K562 (cell line): ENCODE measurements around the gene ZNF81. TPM values are rescaled to one million over a fixed set of nuclear protein-coding genes. Genes with fewer than 3 reads are reported as not detected.
A peak's percentile ranks its signal among the peaks of the same experiment; 100 is the strongest.

ENCODE experiments used
- ATAC-seq: fragments of 200-7000 bp; cut with Tn5 transposase; 3 replicates; pipeline ENCODE4 v1.9.1; 2020; ENCODE audit warnings: moderate library complexity
- BruUV-seq: library from RNA; stranded (reverse); fragments of 400-500 nt; replicated peaks from 2 replicates; lab custom pipeline; 2021; lab: Mats Ljungman, UMichigan
- CTCF ChIA-PET: fragments of 300-600 bp; formaldehyde crosslinking; extraction: SDS; loops from one replicate; lab custom pipeline; 2021; ENCODE audit warnings: low intra/inter-chr PET ratio; lab: Yijun Ruan, JAX
- POLR2A ChIA-PET: fragments of 300-600, 350-650 bp; sonication (Branson Sonifier 250); formaldehyde crosslinking; extraction: SDS; loops from one replicate; lab custom pipeline; 2021; ENCODE audit warnings: antibody characterized with exemption, inconsistent platforms; lab: Yijun Ruan, JAX
- DNase-seq, 4 experiments: peaks; one replicate each; pipeline versions ENCODE4 v3.0.0 to v3.0.0-alpha.2; 2011 to 2018; ENCODE audit warnings: low spot score in 3 of 4, mixed read lengths in 3 of 4; ENCODE audit errors: extremely low read depth in 1 of 4
- FAIRE-seq: peaks from 2 replicates; lab custom pipeline; 2011; peaks lifted over from hg19 to GRCh38; lab: Jason Lieb, UNC
- H2AFZ ChIP-seq: 2 replicates; pipeline ENCODE4 v1.6.0; 2011; ENCODE audit warnings: low read depth, low read length, control low read depth, inconsistent platforms
- H3K27ac ChIP-seq: fragments of 200-600 bp; 3 replicates; pipeline ENCODE4 v1.8.0; 2011; ENCODE audit warnings: low read depth, mild to moderate bottlenecking, control low read depth, inconsistent platforms, low read length, moderate library complexity, mixed read lengths; ENCODE audit errors: extremely low read depth
- H3K27me3 ChIP-seq, 2 experiments: fragments of 300-600 bp in 1 of 2; 2 replicates in 1 of 2; 3 replicates in 1 of 2; pipeline versions ENCODE4 v1.6.0 to v1.8.0; 2011; ENCODE audit warnings: inconsistent platforms in 2 of 2, low read length in 2 of 2, mild to moderate bottlenecking in 1 of 2, mixed read lengths in 1 of 2, moderate library complexity in 1 of 2; ENCODE audit not compliant: control insufficient read depth in 2 of 2, insufficient read depth in 2 of 2
- H3K36me3 ChIP-seq: fragments of 300-600 bp; 3 replicates; pipeline ENCODE4 v1.8.0; 2011; ENCODE audit warnings: mild to moderate bottlenecking, low read length, inconsistent platforms; ENCODE audit not compliant: control insufficient read depth, insufficient read depth
- H3K4me1 ChIP-seq, 2 experiments: fragments of 200-600 bp in 1 of 2; replicated peaks in 1 of 2; 2 replicates in 1 of 2; 3 replicates in 1 of 2; pipeline versions ENCODE4 v1.5.1 to v1.8.0; 2011; ENCODE audit warnings: inconsistent platforms in 2 of 2, low read length in 2 of 2, mild to moderate bottlenecking in 1 of 2, mixed read lengths in 1 of 2, moderate library complexity in 1 of 2; ENCODE audit not compliant: control insufficient read depth in 2 of 2, insufficient read depth in 2 of 2
- H3K4me2 ChIP-seq: 2 replicates; pipeline ENCODE4 v1.6.1; 2011; ENCODE audit warnings: low read length, control low read depth, inconsistent platforms, mixed read lengths; ENCODE audit not compliant: insufficient read depth
- H3K4me3 ChIP-seq: fragments of 200-600 bp; sonication (generic), shearing (Covaris generic); 2 replicates; pipeline ENCODE4 v1.5.1; 2016; ENCODE audit warnings: control low read depth, inconsistent platforms
- H3K79me2 ChIP-seq: fragments of 200-600 bp; 3 replicates; pipeline ENCODE4 v1.8.0; 2011; ENCODE audit warnings: low read length, inconsistent platforms; ENCODE audit not compliant: control insufficient read depth, insufficient read depth
- H3K9ac ChIP-seq, 2 experiments: 2 replicates each; pipeline versions ENCODE4 v1.6.0 to v1.6.1; 2011; ENCODE audit warnings: low read depth in 2 of 2, low read length in 2 of 2, control low read depth in 1 of 2, inconsistent platforms in 1 of 2, mild to moderate bottlenecking in 1 of 2, mixed read lengths in 1 of 2; ENCODE audit not compliant: insufficient read depth in 1 of 2
- H3K9me1 ChIP-seq: one replicate; pipeline ENCODE4 v1.6.0; 2011; ENCODE audit warnings: inconsistent platforms, mild to moderate bottlenecking, low read length, moderate library complexity; ENCODE audit not compliant: control insufficient read depth, insufficient read depth
- H3K9me3 ChIP-seq: replicated peaks from 2 replicates; pipeline ENCODE4 v1.5.1; 2011; ENCODE audit warnings: low read depth, low read length, inconsistent platforms; ENCODE audit not compliant: control insufficient read depth, insufficient read depth
- H4K20me1 ChIP-seq: replicated peaks from 2 replicates; pipeline ENCODE4 v1.6.1; 2011; ENCODE audit warnings: low read length, inconsistent platforms, mixed read lengths; ENCODE audit not compliant: control insufficient read depth, insufficient read depth
- CBFA2T3 ChIP-seq: fragments of 450-650 bp; IDR thresholded peaks from 2 replicates; pipeline ENCODE4 v1.6.1; 2017
- CBX5 ChIP-seq: IDR thresholded peaks from 2 replicates; pipeline ENCODE4 v1.6.1; 2014; ENCODE audit warnings: low read depth, borderline replicate concordance
- CTBP1 ChIP-seq: fragments of 450-650 bp; IDR thresholded peaks from 2 replicates; pipeline ENCODE4 v1.6.1; 2016; ENCODE audit warnings: borderline replicate concordance
- PHF20 ChIP-seq: fragments of 450-650 bp; IDR thresholded peaks from 2 replicates; pipeline ENCODE4 v1.6.1; 2018; ENCODE audit not compliant: partially characterized antibody
- RB1 ChIP-seq: fragments of 450-650 bp; IDR thresholded peaks from 2 replicates; pipeline ENCODE4 v1.6.1; 2017; ENCODE audit warnings: low read depth, mild to moderate bottlenecking
- SNIP1 ChIP-seq: fragments of 450-650 bp; IDR thresholded peaks from 2 replicates; pipeline ENCODE4 v1.7.1; 2017; ENCODE audit warnings: low read depth, mild to moderate bottlenecking
- TFE3 ChIP-seq: fragments of 450-650 bp; formaldehyde crosslinking; IDR thresholded peaks from 2 replicates; pipeline ENCODE4 v1.4.0; 2020; ENCODE audit warnings: mild to moderate bottlenecking, mixed read lengths
- THRB ChIP-seq: fragments of 450-650 bp; formaldehyde crosslinking; conservative IDR thresholded peaks from 2 replicates; pipeline ENCODE4 v1.4.0; 2022; ENCODE audit warnings: mild to moderate bottlenecking, missing genetic modification characterization
- TSC22D4 ChIP-seq: fragments of 450-650 bp; IDR thresholded peaks from 2 replicates; pipeline ENCODE4 v1.6.1; 2016; ENCODE audit warnings: missing genetic modification characterization, missing biosample characterization, control low read depth
- ZNF134 ChIP-seq: fragments of 250-450 bp; sonication (Bioruptor Pico); conservative IDR thresholded peaks from 2 replicates; pipeline ENCODE4 v1.4.0; 2020
- ZNF311 ChIP-seq: fragments of 250-450 bp; sonication (Bioruptor Pico); IDR thresholded peaks from 2 replicates; pipeline ENCODE4 v1.4.0; 2020; ENCODE audit warnings: mild to moderate bottlenecking, moderate library complexity
- WGBS: fragments of 100-300 bp; shearing (Covaris generic); methylation state at CpG from one replicate; pipeline ENCODE4 v1.1.6; 2016; ENCODE audit warnings: low coverage, mixed read lengths; ENCODE audit not compliant: insufficient coverage; ENCODE audit errors: missing lambda C conversion rate; 5-methylcytosine and 5-hydroxymethylcytosine counted together
- in situ Hi-C: fragments of 300-500 bp; cut with MboI; formaldehyde crosslinking; loops from 4 replicates; pipeline ENCODE4 v1.15.0; 2018; ENCODE audit warnings: inconsistent platforms, mixed read lengths
- intact Hi-C: fragments of 100-400 bp; cut with micrococcal nuclease; formaldehyde crosslinking; loops from 2 replicates; pipeline ENCODE4 v1.14.2; 2022
- polyA plus RNA-seq, 8 experiments: library from polyadenylated mRNA; depleted of rRNA in 4 of 8; stranded (reverse) in 5 of 8; unstranded in 3 of 8; fragments of >200 nt; fragmentation: Nextera tagmentation in 2 of 8; fragmentation: Illumina TruSeq in 1 of 8; extraction: Ambion mirVana in 2 of 8; extraction: Trizol in 1 of 8; gene quantifications; 2 replicates each; pipeline versions ENCODE4 v1.2.1 to v1.2.3, GENCODE V29; 2011 to 2014; ENCODE audit warnings: inconsistent platforms in 1 of 8, missing spikeins in 1 of 8
- total RNA-seq, 7 experiments: library from RNA; depleted of rRNA in 6 of 7; stranded (reverse); fragments of >200 nt in 6 of 7; fragmentation: Illumina TruSeq in 2 of 7; extraction: Trizol in 2 of 7; gene quantifications; 2 replicates each; pipeline versions ENCODE4 v1.2.1 to v1.2.3, GENCODE V29; 2011 to 2021; ENCODE audit warnings: low replicate concordance in 1 of 7
- TF ChIP-seq, protein P1 (sequence below): sonication (generic); formaldehyde crosslinking; IDR thresholded peaks from 2 replicates; pipeline ENCODE4 v1.8.1; 2023; ENCODE audit warnings: mild to moderate bottlenecking, missing genetic modification reagents

ZNF81 gene
- total and polyA plus RNA-seq, 9 of the 15 experiments (the other 6 are each of a cell fraction or from before 2014, with no cell fraction given): 2.4 to 9.6 (median 4.9) TPM

GRCh38 chrX:47846040-47846439 lies 9.3 kb downstream of the ZNF81 start:
- Histone ChIP-seq H3K27me3 (no peaks in the 10 kb centered on the region), H3K4me1 (no peaks in the 10 kb centered on the region), H2AFZ (no peak overlapping the region), H3K9ac (0 out of 4 replicates have a peak overlapping the region, but pooled peaks of 1 of the 2 experiments have one; percentile 45), H3K9me3 (no peaks in the 10 kb centered on the region), H3K79me2 (no peaks in the 10 kb centered on the region), H4K20me1 (no peaks in the 10 kb centered on the region), H3K9me1 (no peaks in the 10 kb centered on the region), H3K4me3 (no peak overlapping the region), H3K27ac (no peak overlapping the region), H3K4me2 (no peak overlapping the region), H3K36me3 (peaks cover 17% of the 10 kb centered on the region; the same call in 2 of the 3 replicates)
- ATAC-seq (no peak), DNase-seq (no peak), FAIRE-seq (no peak)
- no peak for TF ChIP-seq ZNF134 (CRISPR knock-in tag)
- TF ChIP-seq, protein P1, sequence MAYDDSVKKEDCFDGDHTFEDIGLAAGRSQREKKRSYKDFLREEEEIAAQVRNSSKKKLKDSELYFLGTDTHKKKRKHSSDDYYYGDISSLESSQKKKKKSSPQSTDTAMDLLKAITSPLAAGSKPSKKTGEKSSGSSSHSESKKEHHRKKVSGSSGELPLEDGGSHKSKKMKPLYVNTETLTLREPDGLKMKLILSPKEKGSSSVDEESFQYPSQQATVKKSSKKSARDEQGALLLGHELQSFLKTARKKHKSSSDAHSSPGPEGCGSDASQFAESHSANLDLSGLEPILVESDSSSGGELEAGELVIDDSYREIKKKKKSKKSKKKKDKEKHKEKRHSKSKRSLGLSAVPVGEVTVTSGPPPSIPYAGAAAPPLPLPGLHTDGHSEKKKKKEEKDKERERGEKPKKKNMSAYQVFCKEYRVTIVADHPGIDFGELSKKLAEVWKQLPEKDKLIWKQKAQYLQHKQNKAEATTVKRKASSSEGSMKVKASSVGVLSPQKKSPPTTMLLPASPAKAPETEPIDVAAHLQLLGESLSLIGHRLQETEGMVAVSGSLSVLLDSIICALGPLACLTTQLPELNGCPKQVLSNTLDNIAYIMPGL (CRISPR knock-in tag): no peak
- ChIA-PET CTCF (no interaction called here), POLR2A (interaction anchor here (0.5 kb wide), 1 partner anchor 161 kb away, joined by 3 read pairs; no protein-coding TSS in a partner anchor)
- 70% methylated on average over 7 of the region's 7 CpGs for WGBS
- in situ Hi-C loops (no loop called here), intact Hi-C loops (no loop called here)
- no TSS peak for BruUV-seq

GRCh38 chrX:47849778-47850177 lies 13.1 kb downstream of the ZNF81 start:
- no peaks in the 10 kb centered on the region for H3K27me3 ChIP-seq
- ATAC-seq: no peak
- in situ Hi-C loops (loop anchor here (25.0 kb wide), 1 partner anchor 638 kb away; the partner anchor contains the start of gene FTSJ1), intact Hi-C loops (no loop called here)
- no peak overlapping the region for H3K4me2 ChIP-seq
- ChIA-PET POLR2A (no interaction called here), CTCF (no interaction called here)
- no peaks in the 10 kb centered on the region; a peak in 1 of 5 replicates for H3K4me1 ChIP-seq
- H3K36me3 ChIP-seq: peaks cover 20% of the 10 kb centered on the region; the same call in 2 of the 3 replicates
- no peaks in the 10 kb centered on the region for H3K9me3 ChIP-seq
- H4K20me1 ChIP-seq: no peaks in the 10 kb centered on the region
- no peaks in the 10 kb centered on the region for H3K9me1 ChIP-seq
- no peak overlapping the region for H3K27ac ChIP-seq
- no TSS peak for BruUV-seq
- H3K9ac ChIP-seq: no peak overlapping the region
- no peak for FAIRE-seq
- H2AFZ ChIP-seq: no peak overlapping the region
- no peak for DNase-seq
- H3K4me3 ChIP-seq: no peak overlapping the region
- 35% methylated on average over 2 of the region's 2 CpGs for WGBS
- H3K79me2 ChIP-seq: no peaks in the 10 kb centered on the region
- TF ChIP-seq THRB (CRISPR knock-in tag): no peak
- no peak for TF ChIP-seq PHF20
- no peak for TF ChIP-seq RB1
- no peak for TF ChIP-seq TSC22D4
- TF ChIP-seq CBFA2T3: no peak
- no peak for TF ChIP-seq CTBP1
- TF ChIP-seq SNIP1: no peak
- no peak for TF ChIP-seq CBX5
- no peak for TF ChIP-seq TFE3 (CRISPR knock-in tag)
- no peak for TF ChIP-seq ZNF311 (CRISPR knock-in tag)
